ENCODE measurements around the gene SART3. TPM values are rescaled to one million over a fixed set of nuclear protein-coding genes. Genes with fewer than 3 reads are reported as not detected.
A peak's percentile ranks its signal among the peaks of the same experiment; 100 is the strongest.
"Not testable (repeated sequence)": the region's sequence is repeated elsewhere in the genome, so short reads cannot be mapped to it uniquely, and the experiment has no call there.

SART3 gene
- total and polyA plus RNA-seq, 7 experiments from 2014 or later, result 34.3 to 99.3 (median 85.2) TPM

DNA sequence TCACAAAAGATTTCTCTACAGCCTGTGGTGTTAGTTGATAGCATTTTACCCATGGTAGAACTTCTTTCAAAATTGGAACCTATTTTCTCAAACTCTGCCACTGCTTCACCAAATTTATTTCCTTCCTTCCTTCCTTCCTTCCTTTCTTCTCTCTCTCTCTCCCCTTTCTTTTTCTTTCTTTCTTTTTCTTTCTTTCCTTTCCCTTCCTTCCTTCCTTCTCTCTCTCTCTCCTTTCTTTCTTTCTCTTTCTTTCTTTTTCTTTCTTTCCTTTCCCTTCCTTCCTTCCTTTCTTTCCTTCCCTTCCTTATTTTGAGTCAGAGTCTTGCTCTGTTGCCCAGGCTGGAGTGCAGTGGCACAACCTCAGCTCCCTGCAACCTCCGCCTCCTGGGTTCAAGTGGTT, 13.3 kb upstream of the SART3 start:
- H3K36me3 ChIP-seq (ENCODE audit: control insufficient read depth in 2 of 3, insufficient read depth in 3 of 3, low read length in 3 of 3); POLR2A ChIA-PET; ATAC-seq; H3K27me3 ChIP-seq (ENCODE audit: control insufficient read depth in 2 of 2, insufficient read depth in 2 of 2, low read length in 2 of 2); H3K9me3 ChIP-seq (ENCODE audit: control insufficient read depth in 2 of 3, low read length in 3 of 3); DNase-seq; H3K27me3 Mint-ChIP-seq; H3K27ac ChIP-seq (ENCODE audit: low read depth, low read length); intact Hi-C loops (cut with micrococcal nuclease); H3K4me3 ChIP-seq (ENCODE audit: low read length): not testable (repeated sequence)
- CTCF ChIA-PET, result interaction anchor here (0.6 to 0.7 kb wide), 2 partner anchors 582 to 1134 kb away, joined by 3 read pairs; no protein-coding TSS in a partner anchor
- Mint-ChIP-seq H3K4me3 (peak overlapping the region in 3 of 10 donors; percentile 19 to 66 (median 25)), H3K4me1 (peaks cover 26 to 86% (median 79%) of the 10 kb centered on the region in 7 donors), H3K36me3 (peaks cover 0 to 19% (median 5%) of the 10 kb centered on the region in 5 donors), H3K9me3 (peaks cover 0 to 17% (median 0%) of the 10 kb centered on the region in 11 donors), H3K27ac (peak overlapping the region in 7 of 9 donors; percentile 64 to 90 (median 87))
- H3K4me1 ChIP-seq (ENCODE audit: control insufficient read depth in 2 of 2, insufficient read depth in 2 of 2, low read length in 2 of 2), result peaks cover 6 to 45% of the 10 kb centered on the region in 2 donors

GRCh38 chr12:108573317-108573716, 12.3 kb upstream of the SART3 start:
- ChIA-PET CTCF (interaction anchor here (0.6 to 1.1 kb wide), 2 partner anchors 91 to 118 kb away, joined by 3 read pairs; no protein-coding TSS in a partner anchor), POLR2A (interaction anchor here (1.7 to 15.1 kb wide), 2 partner anchors 44 to 61 kb away, joined by 7 to 200 read pairs; partner anchors contain the start of gene SELPLG)
- no peak overlapping the region for H3K4me3 Mint-ChIP-seq
- H3K27me3 Mint-ChIP-seq, result peaks cover 0 to 4% (median 0%) of the 10 kb centered on the region in 5 donors
- H3K4me3 ChIP-seq (ENCODE audit: low read length), result no peak overlapping the region
- H3K9me3 ChIP-seq (ENCODE audit: control insufficient read depth in 2 of 3, low read length in 3 of 3), result no peaks in the 10 kb centered on the region
- no peak for ATAC-seq
- H3K27ac Mint-ChIP-seq, result peak overlapping the region in 6 of 9 donors; percentile 25 to 98 (median 87)
- peaks cover 0 to 19% (median 14%) of the 10 kb centered on the region in 5 donors for H3K36me3 Mint-ChIP-seq
- H3K9me3 Mint-ChIP-seq, result peaks cover 0 to 9% (median 0%) of the 10 kb centered on the region in 11 donors
- peaks cover 10 to 50% of the 10 kb centered on the region in 2 donors for H3K4me1 ChIP-seq (ENCODE audit: control insufficient read depth in 2 of 2, insufficient read depth in 2 of 2, low read length in 2 of 2)
- no peaks in the 10 kb centered on the region for H3K27me3 ChIP-seq (ENCODE audit: control insufficient read depth in 2 of 2, insufficient read depth in 2 of 2, low read length in 2 of 2)
- H3K36me3 ChIP-seq (ENCODE audit: control insufficient read depth in 2 of 3, insufficient read depth in 3 of 3, low read length in 3 of 3), result peaks cover 0 to 8% (median under 1%) of the 10 kb centered on the region in 3 experiments
- peaks cover 34 to 95% (median 89%) of the 10 kb centered on the region in 7 donors for H3K4me1 Mint-ChIP-seq
- H3K27ac ChIP-seq (ENCODE audit: low read depth, low read length), result no peak overlapping the region
- no peak for DNase-seq
- intact Hi-C loops (cut with micrococcal nuclease), result no loop called here

GRCh38 chr12:108572166-108572790, 11.3 kb upstream of the SART3 start:
- Histone ChIP-seq H3K27me3 (ENCODE audit: control insufficient read depth in 2 of 2, insufficient read depth in 2 of 2, low read length in 2 of 2) (no peaks in the 10 kb centered on the region), H3K4me3 (ENCODE audit: low read length) (no peak overlapping the region), H3K9me3 (ENCODE audit: control insufficient read depth in 2 of 3, low read length in 3 of 3) (no peaks in the 10 kb centered on the region), H3K36me3 (ENCODE audit: control insufficient read depth in 2 of 3, insufficient read depth in 3 of 3, low read length in 3 of 3) (peaks cover 6 to 13% (median 11%) of the 10 kb centered on the region in 3 experiments), H3K4me1 (ENCODE audit: control insufficient read depth in 2 of 2, insufficient read depth in 2 of 2, low read length in 2 of 2) (peaks cover 18 to 60% of the 10 kb centered on the region in 2 donors), H3K27ac (ENCODE audit: low read depth, low read length) (peak overlapping the region; percentile 72)
- Mint-ChIP-seq H3K27me3 (peaks cover 0 to 3% (median 0%) of the 10 kb centered on the region in 5 donors), H3K9me3 (peaks cover 0 to 2% (median 0%) of the 10 kb centered on the region in 11 donors), H3K4me3 (no peak overlapping the region), H3K4me1 (peaks cover 34 to 100% (median 94%) of the 10 kb centered on the region in 7 donors), H3K36me3 (peaks cover 0 to 24% (median 20%) of the 10 kb centered on the region in 5 donors), H3K27ac (peak overlapping the region in 8 of 9 donors; percentile 74 to 99 (median 88))
- peak in 1 of 9 donors; percentile 18 for DNase-seq
- no peak for ATAC-seq
- POLR2A ChIA-PET, result interaction anchor here (0.5 to 15.1 kb wide), 3 partner anchors 45 to 520 kb away, joined by 3 to 200 read pairs (median 7); partner anchors contain the start of gene SELPLG
- CTCF ChIA-PET, result interaction anchor here (0.8 to 9.7 kb wide), 3 partner anchors 10 to 92 kb away, joined by 3 to 119 read pairs (median 3); partner anchors contain the start of gene ISCU
- intact Hi-C loops (cut with micrococcal nuclease), result no loop called here

GRCh38 chr12:108571609-108572165, 10.7 kb upstream of the SART3 start:
- DNase-seq, result peak in 1 of 9 donors; percentile 8
- no peak overlapping the region for H3K4me3 Mint-ChIP-seq
- POLR2A ChIA-PET, result interaction anchor here (1.7 to 15.1 kb wide), 2 partner anchors 46 to 63 kb away, joined by 7 to 200 read pairs; partner anchors contain the start of gene SELPLG

DNA sequence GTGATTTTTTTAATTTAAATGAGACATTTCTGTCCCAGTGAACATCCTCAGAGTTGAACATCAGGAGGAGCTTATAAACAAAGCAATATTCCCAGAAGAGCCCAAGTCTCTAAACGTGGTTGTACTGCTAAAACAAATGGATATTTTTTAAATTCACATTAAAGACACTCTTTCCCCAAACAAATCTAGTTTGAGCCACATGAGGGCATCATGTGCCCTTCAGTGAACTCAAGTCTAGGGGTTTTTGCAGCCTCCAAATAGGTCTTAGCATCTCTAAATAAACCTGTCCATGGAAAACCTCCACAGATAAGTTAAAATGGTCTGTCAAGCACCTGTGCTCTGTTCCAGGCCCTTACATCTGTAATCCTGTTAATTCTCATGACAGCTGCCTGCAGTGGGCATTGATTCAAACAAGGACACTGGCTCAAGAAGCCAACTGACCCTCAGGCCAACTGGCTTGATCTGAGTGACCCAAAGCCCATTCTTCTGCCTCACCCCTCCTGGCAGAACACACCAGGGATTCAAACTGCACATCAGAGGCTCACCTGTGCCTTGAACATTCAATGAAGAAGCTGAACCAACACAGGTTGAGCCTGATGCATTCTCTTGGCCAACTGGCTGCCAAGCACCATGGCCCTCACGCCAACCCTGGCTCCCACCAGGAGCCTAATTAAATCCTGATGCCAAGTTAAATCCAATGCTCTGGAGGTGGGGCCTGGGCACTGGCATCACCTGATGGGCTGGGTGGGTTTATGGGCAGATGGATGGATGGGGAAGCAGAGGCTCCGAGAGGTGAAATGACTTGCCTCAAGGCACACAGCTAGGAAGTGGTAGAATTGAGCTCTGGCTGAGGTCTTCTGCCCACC, 10.0 kb upstream of the SART3 start:
- ChIA-PET CTCF (interaction anchor here (0.6 to 9.7 kb wide), 10 partner anchors 9 to 1303 kb away, joined by 3 to 119 read pairs (median 4); partner anchors contain the start of gene ISCU), POLR2A (interaction anchor here (15.1 kb wide), 1 partner anchor 63 kb away, joined by 200 read pairs; the partner anchor contains the start of gene SELPLG)
- Histone ChIP-seq H3K4me1 (ENCODE audit: control insufficient read depth in 2 of 2, insufficient read depth in 2 of 2, low read length in 2 of 2) (peaks cover 22 to 56% of the 10 kb centered on the region in 2 donors), H3K4me3 (ENCODE audit: low read length) (no peak overlapping the region), H3K27me3 (ENCODE audit: control insufficient read depth in 2 of 2, insufficient read depth in 2 of 2, low read length in 2 of 2) (no peaks in the 10 kb centered on the region), H3K36me3 (ENCODE audit: control insufficient read depth in 2 of 3, insufficient read depth in 3 of 3, low read length in 3 of 3) (peaks cover 19 to 24% (median 22%) of the 10 kb centered on the region in 3 experiments), H3K9me3 (ENCODE audit: control insufficient read depth in 2 of 3, low read length in 3 of 3) (no peaks in the 10 kb centered on the region), H3K27ac (ENCODE audit: low read depth, low read length) (peak overlapping the region; percentile 72)
- Mint-ChIP-seq H3K27me3 (peaks cover 0 to 3% (median 0%) of the 10 kb centered on the region in 5 donors), H3K27ac (peak overlapping the region; percentile 20 to 99 (median 90)), H3K9me3 (peaks cover 0 to 2% (median 0%) of the 10 kb centered on the region in 11 donors), H3K36me3 (peaks cover 0 to 30% (median 25%) of the 10 kb centered on the region in 5 donors), H3K4me1 (peaks cover 28 to 100% (median 95%) of the 10 kb centered on the region in 7 donors), H3K4me3 (peak overlapping the region in 8 of 10 donors; percentile 7 to 91 (median 50))
- intact Hi-C loops (cut with micrococcal nuclease), result no loop called here
- peak in 6 of 9 donors; percentile 13 to 43 (median 24) for DNase-seq
- ATAC-seq, result no peak

More at GRCh38 chr12:108571609-108572165, 10.7 kb upstream of the SART3 start:
- H3K36me3 ChIP-seq (ENCODE audit: control insufficient read depth in 2 of 3, insufficient read depth in 3 of 3, low read length in 3 of 3), result peaks cover 12 to 18% (median 17%) of the 10 kb centered on the region in 3 experiments
- no peaks in the 10 kb centered on the region for H3K27me3 ChIP-seq (ENCODE audit: control insufficient read depth in 2 of 2, insufficient read depth in 2 of 2, low read length in 2 of 2)
- Mint-ChIP-seq H3K9me3 (peaks cover 0 to 2% (median 0%) of the 10 kb centered on the region in 11 donors), H3K4me1 (peaks cover 33 to 100% (median 95%) of the 10 kb centered on the region in 7 donors), H3K27ac (peak overlapping the region in 8 of 9 donors; percentile 51 to 99 (median 88)), H3K27me3 (peaks cover 0 to 3% (median 0%) of the 10 kb centered on the region in 5 donors), H3K36me3 (peaks cover 0 to 27% (median 25%) of the 10 kb centered on the region in 5 donors)
- intact Hi-C loops (cut with micrococcal nuclease), result no loop called here
- no peak for ATAC-seq
- CTCF ChIA-PET, result interaction anchor here (0.6 to 9.7 kb wide), 7 partner anchors 9 to 1303 kb away, joined by 3 to 119 read pairs (median 4); partner anchors contain the start of gene ISCU
- H3K4me1 ChIP-seq (ENCODE audit: control insufficient read depth in 2 of 2, insufficient read depth in 2 of 2, low read length in 2 of 2), result peaks cover 18 to 60% of the 10 kb centered on the region in 2 donors
- H3K4me3 ChIP-seq (ENCODE audit: low read length), result no peak overlapping the region
- H3K27ac ChIP-seq (ENCODE audit: low read depth, low read length), result peak overlapping the region; percentile 72
- no peaks in the 10 kb centered on the region for H3K9me3 ChIP-seq (ENCODE audit: control insufficient read depth in 2 of 3, low read length in 3 of 3)
